ENCODE measurements around the gene FAM76A.
A peak's percentile ranks its signal among the peaks of the same experiment; 100 is the strongest.
"Not testable (repeated sequence)": the region's sequence is repeated elsewhere in the genome, so short reads cannot be mapped to it uniquely, and the experiment has no call there.

The FAM76A gene

GRCh38 chr1:27782950-27783349, 57.2 kb downstream of the FAM76A start:
- no peak for DNase-seq

DNA sequence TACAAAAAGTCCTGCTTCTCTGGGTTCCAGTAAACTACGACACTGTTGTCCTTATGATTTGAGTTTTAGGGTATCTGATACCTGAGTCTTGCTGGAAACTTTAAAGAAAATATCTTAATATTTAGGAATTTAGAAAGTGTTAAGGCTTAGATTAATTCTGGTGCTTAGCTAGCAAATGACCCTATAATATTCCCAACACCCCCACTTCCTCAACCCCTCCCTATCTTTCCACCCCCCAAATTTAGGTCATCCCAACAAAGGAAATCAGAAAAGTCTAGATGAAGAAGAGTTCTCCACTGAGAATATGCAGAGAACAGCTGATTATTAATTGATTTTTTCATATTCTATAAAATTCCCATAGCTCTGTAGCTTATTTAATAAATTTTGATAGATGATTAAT, 58.9 kb downstream of the FAM76A start:
- DNase-seq = no peak

DNA sequence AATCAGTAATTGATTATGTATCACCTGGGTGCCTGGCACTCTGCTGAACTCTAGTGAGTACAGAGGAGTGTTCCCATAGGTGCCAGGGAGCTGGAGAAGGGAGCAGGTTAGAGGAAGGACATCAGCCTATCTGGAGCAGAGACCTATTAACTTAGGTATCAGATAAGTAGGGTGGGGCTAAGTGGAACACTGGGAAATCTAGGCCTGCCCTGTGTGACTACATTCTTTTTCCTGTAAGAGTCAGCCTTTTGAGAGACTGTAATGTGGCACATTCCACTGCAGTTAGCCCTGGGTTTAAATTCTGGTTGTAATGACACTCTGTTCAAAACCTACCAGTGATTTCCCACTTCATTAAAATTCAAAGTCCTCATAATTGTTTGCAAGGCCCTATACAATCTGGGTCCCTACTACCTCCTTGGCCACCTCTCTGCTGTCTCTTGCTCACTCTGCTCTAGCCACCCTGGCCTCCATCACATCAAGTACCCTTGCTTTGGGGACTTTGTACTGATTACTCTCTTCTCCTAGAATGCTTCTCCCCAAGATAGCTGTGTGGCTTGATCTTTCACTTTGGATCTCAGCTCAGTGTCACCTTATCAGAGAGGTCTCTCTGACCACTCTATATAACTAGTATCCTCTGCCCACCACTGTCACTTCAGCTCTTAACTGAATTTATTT, 60.2 kb downstream of the FAM76A start:
- DNase-seq = no peak

DNA sequence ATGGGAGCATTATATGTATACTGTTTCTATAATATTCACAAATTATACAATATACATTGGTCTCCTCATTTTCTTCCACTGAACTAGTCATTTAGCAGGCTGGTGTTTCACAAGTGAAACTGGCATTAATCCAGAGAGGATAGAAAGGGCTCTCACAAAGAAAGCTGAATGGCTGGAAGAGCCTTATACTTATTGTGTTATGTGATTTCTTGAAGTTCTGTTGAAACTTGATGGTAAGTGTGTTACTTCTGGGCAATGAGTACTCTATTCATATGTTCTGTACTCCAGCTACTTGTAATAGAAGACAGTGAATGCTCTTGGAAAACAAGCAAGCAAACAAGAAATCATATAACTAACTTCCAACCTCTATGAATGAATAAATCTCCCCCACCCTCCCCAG, 62.1 kb downstream of the FAM76A start:
- no peak for DNase-seq

DNA sequence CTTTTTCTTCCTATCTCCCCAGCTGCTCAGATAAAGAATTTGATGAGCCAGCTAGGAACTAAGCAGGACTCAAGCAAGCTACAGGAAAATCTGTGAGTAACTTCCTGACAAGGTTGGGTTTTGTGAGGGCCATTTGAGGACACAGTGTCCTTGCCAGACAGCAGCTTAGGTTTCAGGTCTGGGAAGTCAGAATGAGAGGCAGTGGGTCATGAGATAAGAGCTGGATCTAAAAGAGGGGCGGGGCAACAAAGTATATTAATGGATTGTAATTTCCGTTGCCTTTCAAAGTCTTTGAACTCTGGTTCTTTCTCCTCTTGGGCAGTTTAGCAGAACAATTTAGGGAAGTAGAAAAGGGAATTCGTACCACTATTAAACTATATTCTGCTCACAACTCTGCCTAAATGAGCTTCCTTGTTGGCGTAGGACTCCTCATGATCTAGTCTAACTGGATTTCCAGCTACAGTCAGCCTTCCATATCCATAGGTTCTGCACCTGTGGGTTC, 63.8 kb downstream of the FAM76A start:
- DNase-seq = peak; percentile 27

DNA sequence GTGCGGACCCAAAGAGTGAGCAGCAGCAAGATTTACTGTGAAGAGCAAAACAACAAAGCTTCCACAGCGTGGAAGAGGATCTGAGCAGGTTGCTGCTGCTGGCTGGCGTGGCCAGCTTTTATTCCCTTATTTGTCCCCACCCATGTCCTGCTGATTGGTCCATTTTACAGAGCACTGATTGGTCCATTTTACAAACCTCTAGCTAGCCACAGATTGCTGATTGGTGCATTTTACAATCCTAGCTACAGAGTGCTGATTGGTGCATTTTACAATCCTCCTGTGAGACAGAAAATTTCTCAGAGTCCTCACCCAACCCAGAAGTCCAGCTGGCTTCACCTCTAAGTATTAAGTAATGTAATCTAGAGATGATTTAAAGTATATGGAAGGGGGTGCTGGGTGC, 64.5 kb downstream of the FAM76A start:
- DNase-seq = not testable (repeated sequence)

- no peak for DNase-seq
These were observed 69.8 kb downstream of the FAM76A start for GRCh38 chr1:27795601-27796000.

DNA sequence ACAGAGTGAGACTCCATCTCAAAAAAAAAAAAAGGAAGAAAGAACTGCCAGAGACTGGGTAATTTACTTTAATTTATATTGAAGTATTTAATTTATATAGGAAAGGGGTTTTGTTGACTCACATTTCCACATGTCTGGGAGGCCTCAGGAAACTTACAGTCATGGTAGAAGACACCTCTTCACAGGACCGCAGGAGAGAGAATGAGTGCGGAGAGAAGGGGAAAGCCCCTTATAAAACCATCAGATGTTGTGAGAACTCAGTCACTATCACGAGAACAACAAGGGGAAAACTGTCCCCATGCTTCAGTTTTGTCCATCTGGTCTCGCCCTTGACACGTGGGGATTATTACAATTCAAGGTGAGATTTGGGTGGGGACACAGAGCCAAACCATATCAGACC, 79.0 kb downstream of the FAM76A start:
- DNase-seq = no peak

DNA sequence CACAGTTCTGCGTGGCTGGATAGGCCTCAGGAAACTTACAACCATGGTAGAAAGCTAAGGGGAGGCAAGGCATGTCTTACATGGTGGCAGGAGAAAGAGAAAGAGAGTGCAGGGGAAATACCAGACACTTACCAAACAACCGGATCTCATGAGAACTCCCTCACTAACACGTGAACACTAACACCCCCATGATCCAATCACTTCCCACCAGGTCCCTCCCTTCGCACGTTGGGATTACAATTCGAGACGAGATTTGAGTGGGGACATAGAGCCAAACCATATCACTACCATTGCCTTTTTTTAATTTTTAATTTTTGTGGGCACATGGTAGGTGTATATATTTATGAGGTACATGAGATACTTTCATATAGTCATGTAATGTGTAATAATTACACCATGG, 81.0 kb downstream of the FAM76A start:
- DNase-seq = no peak

DNA sequence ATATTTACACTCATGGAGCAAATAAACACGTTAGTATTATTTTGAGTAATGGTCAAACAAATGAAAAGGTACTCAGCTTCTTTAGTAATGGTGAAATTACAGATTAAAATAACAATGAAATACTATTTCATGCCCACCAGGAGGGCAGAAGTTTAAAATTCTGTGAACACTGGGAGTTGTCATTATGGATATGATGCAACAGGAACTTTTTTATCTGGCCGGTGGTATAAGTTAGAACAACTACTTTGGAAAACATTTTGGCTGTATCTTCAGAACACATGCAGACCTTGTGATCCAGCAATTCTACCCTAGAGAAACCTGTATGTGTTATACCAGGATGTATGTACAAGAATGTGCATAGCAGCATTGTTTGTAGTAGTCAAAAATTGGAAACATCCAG, 81.6 kb downstream of the FAM76A start:
- no peak for DNase-seq

- DNase-seq = not testable (repeated sequence)
These were observed 82.4 kb downstream of the FAM76A start for GRCh38 chr1:27808131-27808530.

DNA sequence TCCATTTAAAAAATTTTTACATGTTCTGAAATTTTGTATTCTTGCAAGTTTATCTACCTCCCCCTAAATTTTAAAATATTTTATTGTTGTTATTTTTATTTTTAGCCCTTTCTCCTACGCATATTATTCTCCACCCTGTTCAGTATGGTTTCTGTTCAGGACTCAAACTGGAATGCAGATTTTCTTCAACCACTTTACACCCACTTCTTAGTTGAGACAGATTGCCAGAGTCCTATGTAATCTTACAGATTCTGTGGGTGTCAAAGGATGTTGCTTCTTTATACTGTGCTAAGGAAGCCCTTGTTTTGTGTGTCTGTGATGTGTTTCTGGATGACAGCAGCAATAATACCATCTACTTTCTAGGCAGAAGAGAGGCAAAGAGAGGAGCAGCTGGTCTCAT, 84.1 kb downstream of the FAM76A start:
- no peak for DNase-seq

- DNase-seq = no peak
These were observed 86.2 kb downstream of the FAM76A start for GRCh38 chr1:27811741-27812500.
